ENCODE data around the gene TRIM26. TPM values are rescaled to one million over a fixed set of nuclear protein-coding genes. Genes with fewer than 3 reads are reported as not detected.
A peak's percentile ranks its signal among the peaks of the same experiment; 100 is the strongest.

The TRIM26 gene
- total RNA-seq, 1 experiment from 2014 or later, result 44.8 TPM

GRCh38 chr6:30206152-30206551, 7.1 kb downstream of the TRIM26 start:
- ChIA-PET CTCF (interaction anchor here (0.6 kb wide), 1 partner anchor 75 kb away, joined by 4 read pairs; no protein-coding TSS in a partner anchor), POLR2A (no interaction called here)
- H3K4me1 ChIP-seq (ENCODE audit: control insufficient read depth, insufficient read depth, low read length), result peaks cover 25% of the 10 kb centered on the region
- TF ChIP-seq SIN3A (IDR thresholded peaks at IDR 0.05; ENCODE audit: borderline replicate concordance, insufficient read depth, low read depth, low read length), result no peak
- no peak for TF ChIP-seq TCF7L2 (IDR thresholded peaks at IDR 0.05; ENCODE audit: low read depth, low read length)
- no peak for TF ChIP-seq REST (IDR thresholded peaks at IDR 0.05; ENCODE audit: insufficient read depth in 1 of 2, low read depth in 2 of 2, low read length in 1 of 2)
- no peak for TF ChIP-seq POLR2AphosphoS5 (IDR thresholded peaks at IDR 0.05; ENCODE audit: low read depth, low read length)
- TF ChIP-seq, protein P1, sequence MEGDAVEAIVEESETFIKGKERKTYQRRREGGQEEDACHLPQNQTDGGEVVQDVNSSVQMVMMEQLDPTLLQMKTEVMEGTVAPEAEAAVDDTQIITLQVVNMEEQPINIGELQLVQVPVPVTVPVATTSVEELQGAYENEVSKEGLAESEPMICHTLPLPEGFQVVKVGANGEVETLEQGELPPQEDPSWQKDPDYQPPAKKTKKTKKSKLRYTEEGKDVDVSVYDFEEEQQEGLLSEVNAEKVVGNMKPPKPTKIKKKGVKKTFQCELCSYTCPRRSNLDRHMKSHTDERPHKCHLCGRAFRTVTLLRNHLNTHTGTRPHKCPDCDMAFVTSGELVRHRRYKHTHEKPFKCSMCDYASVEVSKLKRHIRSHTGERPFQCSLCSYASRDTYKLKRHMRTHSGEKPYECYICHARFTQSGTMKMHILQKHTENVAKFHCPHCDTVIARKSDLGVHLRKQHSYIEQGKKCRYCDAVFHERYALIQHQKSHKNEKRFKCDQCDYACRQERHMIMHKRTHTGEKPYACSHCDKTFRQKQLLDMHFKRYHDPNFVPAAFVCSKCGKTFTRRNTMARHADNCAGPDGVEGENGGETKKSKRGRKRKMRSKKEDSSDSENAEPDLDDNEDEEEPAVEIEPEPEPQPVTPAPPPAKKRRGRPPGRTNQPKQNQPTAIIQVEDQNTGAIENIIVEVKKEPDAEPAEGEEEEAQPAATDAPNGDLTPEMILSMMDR (IDR thresholded peaks at IDR 0.05), result no peak
- in situ Hi-C loops (cut with HindIII; ENCODE audit: low pct_unique_long_range_greater_than_20kb, low sequenced_read_pairs), result no loop called here
- BruUV-seq (replicated peaks), result no TSS peak
- intact Hi-C loops (cut with micrococcal nuclease; ENCODE audit: unreplicated experiment), result no loop called here
- ATAC-seq (peak; percentile 46; the same call in 1 of the 2 replicates), DNase-seq (ENCODE audit: low read depth, low spot score) (no peak)
- H3K9me3 ChIP-seq (ENCODE audit: control insufficient read depth, insufficient read depth, low read depth, low read length), result no peaks in the 10 kb centered on the region
- no peaks in the 10 kb centered on the region for H3K27me3 ChIP-seq (ENCODE audit: control insufficient read depth, insufficient read depth, low read length)
- no peak overlapping the region for H3K4me3 ChIP-seq (ENCODE audit: low read depth in 2 of 2, low read length in 2 of 2)
- H3K36me3 ChIP-seq (ENCODE audit: control insufficient read depth, insufficient read depth, low read length), result peaks cover under 1% of the 10 kb centered on the region
- no peak overlapping the region for H3K27ac ChIP-seq (ENCODE audit: low read length)

DNA sequence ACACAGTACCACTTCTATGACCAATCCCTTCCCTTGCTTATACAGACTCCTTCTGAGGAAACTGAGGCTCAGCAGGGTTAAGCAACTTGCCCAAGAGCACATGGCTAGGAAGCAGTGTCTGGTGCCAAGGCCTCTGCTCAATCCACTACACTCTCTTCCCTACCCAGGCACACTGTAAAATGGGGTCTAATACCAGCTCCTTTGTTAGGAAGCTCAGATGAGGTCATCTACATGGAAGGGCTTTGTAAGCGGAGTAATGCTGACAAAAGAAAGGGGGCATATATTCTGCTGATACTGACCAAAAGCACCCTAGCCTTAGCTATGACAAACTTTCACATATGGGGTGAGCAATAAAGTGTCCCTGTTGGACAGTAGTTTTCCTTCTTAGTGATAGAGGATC, 9.1 kb downstream of the TRIM26 start:
- in situ Hi-C loops (cut with HindIII; ENCODE audit: low pct_unique_long_range_greater_than_20kb, low sequenced_read_pairs), result no loop called here
- Histone ChIP-seq H3K27me3 (ENCODE audit: control insufficient read depth, insufficient read depth, low read length) (no peaks in the 10 kb centered on the region), H3K9me3 (ENCODE audit: control insufficient read depth, insufficient read depth, low read depth, low read length) (no peaks in the 10 kb centered on the region), H3K4me1 (ENCODE audit: control insufficient read depth, insufficient read depth, low read length) (peaks cover 16% of the 10 kb centered on the region), H3K36me3 (ENCODE audit: control insufficient read depth, insufficient read depth, low read length) (peaks cover 8% of the 10 kb centered on the region; the same call in 1 of the 2 replicates), H3K4me3 (ENCODE audit: low read depth in 2 of 2, low read length in 2 of 2) (no peak overlapping the region), H3K27ac (ENCODE audit: low read length) (no peak overlapping the region)
- TF ChIP-seq TCF7L2 (IDR thresholded peaks at IDR 0.05; ENCODE audit: low read depth, low read length) (no peak), REST (IDR thresholded peaks at IDR 0.05; ENCODE audit: insufficient read depth in 1 of 2, low read depth in 2 of 2, low read length in 1 of 2) (no peak), SIN3A (IDR thresholded peaks at IDR 0.05; ENCODE audit: borderline replicate concordance, insufficient read depth, low read depth, low read length) (no peak), POLR2AphosphoS5 (IDR thresholded peaks at IDR 0.05; ENCODE audit: low read depth, low read length) (no peak)
- TF ChIP-seq, protein P1 (IDR thresholded peaks at IDR 0.05), result no peak
- ATAC-seq (no peak), DNase-seq (ENCODE audit: low read depth, low spot score) (no peak)
- CTCF ChIA-PET, result no interaction called here
- TSS peak; percentile 40 for BruUV-seq (replicated peaks)
- POLR2A ChIA-PET, result no interaction called here
- intact Hi-C loops (cut with micrococcal nuclease; ENCODE audit: unreplicated experiment), result no loop called here

All from Panc1 (cell line).